ENCODE results near the gene NTRK3. TPM values are rescaled to one million over a fixed set of nuclear protein-coding genes. Genes with fewer than 3 reads are reported as not detected.
A peak's percentile ranks its signal among the peaks of the same experiment; 100 is the strongest.

Gene NTRK3
- total RNA-seq, 1 donor from 2014 or later = not detected

GRCh38 chr15:88258093-88258641, 1.6 kb upstream of the NTRK3 start:
- TF ChIP-seq CTCF (IDR thresholded peaks at IDR 0.05; ENCODE audit: unreplicated experiment) = peak; percentile 51
- no peak for DNase-seq (ENCODE audit: low spot score, unreplicated experiment)
- H3K4me3 Mint-ChIP-seq (ENCODE audit: low read depth) = peak overlapping the region; percentile 10
- peaks cover 91% of the 10 kb centered on the region for H3K27me3 Mint-ChIP-seq
- peaks cover 14% of the 10 kb centered on the region for H3K4me1 Mint-ChIP-seq (ENCODE audit: low read depth)
- H3K9me3 Mint-ChIP-seq (ENCODE audit: low read depth) = no peaks in the 10 kb centered on the region
- H3K36me3 Mint-ChIP-seq (ENCODE audit: insufficient read depth) = no peaks in the 10 kb centered on the region
- H3K27ac Mint-ChIP-seq = no peak overlapping the region

DNA sequence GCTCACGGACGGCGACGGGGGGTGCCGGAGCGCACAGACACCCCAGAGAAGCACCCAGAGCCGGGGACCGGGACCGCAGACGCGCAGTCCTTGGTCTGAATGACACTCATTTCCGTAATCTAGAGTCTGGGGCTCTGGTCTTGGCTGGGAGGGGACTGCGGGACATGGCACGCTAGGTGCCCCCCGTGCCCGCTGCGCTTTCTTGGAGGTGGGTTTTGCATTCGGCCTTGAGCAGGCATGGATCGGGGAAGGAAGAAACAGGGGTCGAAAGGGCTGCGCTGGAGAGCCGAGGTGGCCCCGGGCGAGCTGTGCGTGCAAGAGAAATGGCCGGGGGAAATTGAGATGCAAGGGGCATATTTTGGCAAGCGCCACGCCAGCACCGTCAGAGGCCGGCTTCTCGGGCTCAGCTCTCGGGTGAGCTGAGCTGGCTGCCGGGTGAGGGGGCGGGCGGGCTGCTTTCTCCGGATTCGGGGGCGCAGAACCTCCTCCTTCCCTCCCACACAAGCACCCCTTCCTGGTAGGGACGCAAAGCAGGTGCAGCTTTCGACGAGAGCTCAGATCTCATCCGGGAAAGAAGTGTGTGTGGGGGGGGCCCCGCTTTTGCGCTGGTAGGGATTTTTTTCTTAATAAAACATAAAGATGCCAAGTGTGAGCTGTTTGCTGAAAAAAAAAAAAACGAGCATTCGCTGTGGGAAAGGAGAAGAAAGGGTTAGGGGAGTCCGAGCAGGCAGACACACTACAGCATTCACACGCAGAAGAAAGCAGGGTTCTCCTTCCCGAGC, 963 bp upstream of the NTRK3 start:
- peaks cover 91% of the 10 kb centered on the region for H3K27me3 Mint-ChIP-seq
- TF ChIP-seq CTCF (IDR thresholded peaks at IDR 0.05; ENCODE audit: unreplicated experiment) = no peak
- no peak for DNase-seq (ENCODE audit: low spot score, unreplicated experiment)

DNA sequence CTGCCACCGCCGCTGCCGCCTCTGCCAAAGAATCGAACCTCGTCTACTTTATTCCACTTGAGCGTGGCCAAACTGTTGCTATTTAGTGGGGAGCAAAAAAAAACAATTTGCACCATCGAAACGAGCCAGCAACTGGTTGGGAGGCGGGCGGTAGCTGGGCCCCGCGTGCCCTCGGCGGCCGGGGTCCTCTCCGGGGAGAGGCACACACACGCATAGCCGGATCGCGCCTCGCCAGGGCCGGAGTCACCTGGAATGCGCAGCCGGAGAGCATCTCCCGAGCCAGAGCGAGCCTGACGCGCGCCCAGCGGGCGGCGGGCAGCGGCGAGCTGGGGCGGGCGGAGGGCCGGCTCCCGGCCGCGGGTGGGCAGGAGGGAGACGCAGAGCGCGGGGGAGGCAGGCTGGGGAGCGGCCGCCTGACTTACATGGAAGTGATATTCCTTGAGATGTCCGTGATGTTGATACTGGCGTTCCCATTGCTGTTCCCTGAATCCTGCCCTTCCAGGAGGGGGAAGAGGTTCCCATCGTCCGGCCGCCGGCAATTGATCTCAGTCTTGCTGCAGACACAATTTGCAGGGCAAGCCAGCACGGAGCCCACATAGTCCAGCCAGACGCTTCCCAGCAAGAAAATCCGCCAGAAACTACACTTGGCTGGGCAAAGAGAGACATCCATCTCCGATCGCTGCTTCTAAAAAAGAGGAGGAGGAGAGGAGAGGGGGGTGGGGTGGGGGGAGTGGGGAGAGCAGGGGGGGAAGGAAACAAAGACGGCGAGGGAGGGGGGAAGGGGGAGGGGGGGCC, 858 bp downstream of the NTRK3 start:
- Mint-ChIP-seq H3K27me3 (peaks cover 87% of the 10 kb centered on the region), H3K27ac (no peak overlapping the region)

More for the DNA sequence above, 963 bp upstream of the NTRK3 start:
- Mint-ChIP-seq H3K27ac (peak overlapping the region; percentile 33), H3K4me1 (ENCODE audit: low read depth) (peaks cover 14% of the 10 kb centered on the region), H3K4me3 (ENCODE audit: low read depth) (peak overlapping the region; percentile 72), H3K9me3 (ENCODE audit: low read depth) (no peaks in the 10 kb centered on the region), H3K36me3 (ENCODE audit: insufficient read depth) (no peaks in the 10 kb centered on the region)

GRCh38 chr15:88255087-88255483, 1.5 kb downstream of the NTRK3 start:
- H3K4me3 Mint-ChIP-seq (ENCODE audit: low read depth) = no peak overlapping the region
- DNase-seq (ENCODE audit: low spot score, unreplicated experiment) = no peak
- H3K27me3 Mint-ChIP-seq = peaks cover 87% of the 10 kb centered on the region
- H3K4me1 Mint-ChIP-seq (ENCODE audit: low read depth) = peaks cover 14% of the 10 kb centered on the region
- no peaks in the 10 kb centered on the region for H3K9me3 Mint-ChIP-seq (ENCODE audit: low read depth)
- no peak overlapping the region for H3K27ac Mint-ChIP-seq
- no peaks in the 10 kb centered on the region for H3K36me3 Mint-ChIP-seq (ENCODE audit: insufficient read depth)
- no peak for TF ChIP-seq CTCF (IDR thresholded peaks at IDR 0.05; ENCODE audit: unreplicated experiment)

More for the DNA sequence above, 858 bp downstream of the NTRK3 start:
- Mint-ChIP-seq H3K9me3 (ENCODE audit: low read depth) (no peaks in the 10 kb centered on the region), H3K36me3 (ENCODE audit: insufficient read depth) (no peaks in the 10 kb centered on the region), H3K4me3 (ENCODE audit: low read depth) (peak overlapping the region; percentile 57), H3K4me1 (ENCODE audit: low read depth) (peaks cover 14% of the 10 kb centered on the region)
- DNase-seq (ENCODE audit: low spot score, unreplicated experiment) = peak; percentile 40
- no peak for TF ChIP-seq CTCF (IDR thresholded peaks at IDR 0.05; ENCODE audit: unreplicated experiment)

DNA sequence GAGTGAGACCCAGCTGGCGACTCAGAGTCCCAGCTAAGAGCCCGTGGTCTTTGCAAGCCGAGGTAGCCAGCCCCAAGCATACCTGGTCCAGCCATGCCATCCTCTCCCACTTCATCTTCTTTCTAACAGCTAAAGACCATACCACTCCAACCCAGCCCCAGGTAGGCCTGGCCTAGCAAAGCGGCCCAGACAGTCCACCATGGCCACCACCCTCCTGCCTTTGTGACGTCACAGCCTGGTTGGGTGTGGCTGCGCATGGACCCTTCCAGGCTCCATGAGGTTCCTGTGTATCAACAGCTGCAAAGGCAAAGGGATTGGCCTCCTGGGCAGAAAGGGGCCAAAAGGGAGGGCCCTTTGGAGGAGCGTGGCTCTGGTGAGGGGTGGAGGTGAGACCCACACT, 4.1 kb downstream of the NTRK3 start:
- Mint-ChIP-seq H3K4me1 (ENCODE audit: low read depth) (peaks cover 11% of the 10 kb centered on the region), H3K27me3 (peaks cover 78% of the 10 kb centered on the region)

More for the DNA sequence above, 4.1 kb downstream of the NTRK3 start:
- TF ChIP-seq CTCF (IDR thresholded peaks at IDR 0.05; ENCODE audit: unreplicated experiment) = no peak
- Mint-ChIP-seq H3K27ac (no peak overlapping the region), H3K4me3 (ENCODE audit: low read depth) (no peak overlapping the region), H3K36me3 (ENCODE audit: insufficient read depth) (no peaks in the 10 kb centered on the region), H3K9me3 (ENCODE audit: low read depth) (no peaks in the 10 kb centered on the region)
- no peak for DNase-seq (ENCODE audit: low spot score, unreplicated experiment)

All from progenitor cell of endocrine pancreas (in vitro differentiated cells).